Activated T-cell treated with anti-CD3 and anti-CD28 coated beads, Interleukin-2, amount 50 U/mL, for 1 hour (primary cell): ENCODE results near the gene VAMP2.

Source experiments
- DNase-seq: peaks from one replicate; pipeline ENCODE4 v3.0.0-alpha.2; 2020

The VAMP2 gene

DNA sequence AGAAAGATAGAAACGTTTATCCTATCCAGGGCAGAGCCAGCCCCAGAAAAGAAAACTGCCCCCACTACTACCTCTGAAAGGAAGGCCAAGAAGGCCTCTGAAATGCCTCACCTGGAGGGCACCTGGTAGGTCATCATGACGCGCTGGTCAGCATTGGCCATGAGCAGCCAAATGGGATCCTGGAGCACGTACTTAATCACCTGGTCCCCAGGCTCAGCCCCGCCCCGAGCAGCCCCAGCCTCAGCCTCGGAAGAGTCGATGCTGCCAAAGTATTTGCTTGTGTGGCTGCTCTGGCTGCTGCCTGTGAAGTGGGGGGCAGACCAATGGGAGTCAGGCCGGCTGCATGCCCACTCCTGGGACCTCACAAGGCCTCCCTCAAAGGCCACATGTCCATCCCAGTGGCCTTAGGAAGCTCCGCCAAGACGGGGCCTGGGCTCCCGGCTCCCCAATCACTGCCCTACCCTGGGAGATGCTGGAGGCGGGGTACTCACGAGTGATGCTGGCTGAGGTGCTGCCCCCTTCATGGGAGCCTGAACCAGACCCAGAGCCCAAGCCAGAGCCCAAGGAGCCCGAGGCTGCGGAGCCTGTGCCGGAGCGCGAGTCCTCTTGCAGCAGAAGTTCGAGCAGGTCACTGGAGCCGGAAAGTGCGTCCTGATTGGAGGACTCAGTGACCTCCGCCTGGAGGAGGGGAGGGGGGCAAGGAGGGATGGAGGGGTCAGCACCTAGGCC lies 20.4 kb downstream of the VAMP2 start:
- DNase-seq, result no peak

DNA sequence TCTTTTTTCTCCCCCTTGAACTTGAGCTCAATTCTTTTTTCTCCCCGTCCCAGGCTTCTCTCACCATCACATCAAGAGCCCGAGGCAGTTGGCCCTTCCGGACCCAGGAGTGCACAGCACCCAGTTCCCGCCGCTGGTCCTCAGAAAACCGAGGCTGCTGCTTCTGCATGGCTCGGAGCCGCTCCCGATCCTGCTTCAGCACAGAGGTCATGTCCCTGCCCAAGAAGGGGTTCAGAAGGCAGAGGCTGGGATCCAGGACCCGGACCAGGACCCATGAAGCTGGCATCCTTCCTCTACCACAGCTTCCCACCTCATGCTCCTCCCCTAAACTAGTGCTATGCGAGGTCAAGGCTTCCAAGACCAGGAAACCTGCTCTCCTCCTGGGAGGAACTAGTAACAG lies 21.0 kb downstream of the VAMP2 start:
- no peak for DNase-seq

- no peak for DNase-seq
Observed at GRCh38 chr17:8141045-8141444, 21.7 kb downstream of the VAMP2 start.

DNA sequence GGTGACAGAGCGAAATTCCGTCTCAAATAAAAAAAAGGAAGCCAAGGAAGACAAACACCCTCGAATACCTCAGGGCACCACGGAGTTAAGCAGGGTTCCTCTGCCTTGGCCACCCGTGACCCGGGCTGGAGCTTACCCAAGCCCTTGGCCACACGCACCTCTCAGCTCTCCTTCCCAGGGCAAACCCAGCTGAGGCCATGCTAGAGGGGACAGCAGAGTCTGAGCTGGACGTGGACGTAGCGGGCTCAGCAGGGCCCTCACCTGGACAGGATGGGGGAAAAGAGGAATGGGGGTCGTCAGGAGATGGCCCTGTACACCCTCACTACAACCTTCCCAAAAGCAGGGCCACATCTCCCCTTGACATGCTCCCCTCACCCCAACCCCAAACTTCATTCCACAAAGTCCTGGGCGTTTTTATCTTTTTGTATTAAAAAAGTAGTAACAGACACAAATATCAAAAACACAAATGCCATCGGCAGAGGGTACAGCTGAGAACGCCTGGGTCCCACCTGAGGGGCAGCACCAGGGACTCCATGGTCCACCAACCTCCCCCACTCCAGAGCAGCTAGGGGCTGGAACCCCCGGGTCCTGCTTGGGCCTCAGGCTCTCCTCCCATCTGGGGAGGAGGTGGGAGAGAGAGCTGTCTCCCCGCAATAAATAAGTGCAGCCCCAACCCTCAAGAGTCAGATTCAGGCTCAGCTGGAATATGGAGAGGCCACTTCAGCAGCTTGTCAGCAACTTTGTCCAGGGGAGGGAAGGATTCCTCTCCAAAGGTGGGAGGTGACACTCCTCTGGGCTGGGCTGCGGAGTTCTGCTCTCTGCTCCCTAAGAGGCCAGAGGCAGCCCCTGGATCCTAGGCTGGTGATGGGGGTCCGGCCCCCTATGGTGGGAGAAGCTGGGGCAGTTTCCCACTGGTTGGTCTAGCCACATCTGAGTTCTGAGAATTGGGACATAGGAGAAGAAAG lies 22.4 kb downstream of the VAMP2 start:
- DNase-seq, result peak; percentile 30

GRCh38 chr17:8138672-8139371 lies 23.9 kb downstream of the VAMP2 start:
- DNase-seq, result peak; percentile 95

GRCh38 chr17:8138374-8138671 lies 24.4 kb downstream of the VAMP2 start:
- no peak for DNase-seq

DNA sequence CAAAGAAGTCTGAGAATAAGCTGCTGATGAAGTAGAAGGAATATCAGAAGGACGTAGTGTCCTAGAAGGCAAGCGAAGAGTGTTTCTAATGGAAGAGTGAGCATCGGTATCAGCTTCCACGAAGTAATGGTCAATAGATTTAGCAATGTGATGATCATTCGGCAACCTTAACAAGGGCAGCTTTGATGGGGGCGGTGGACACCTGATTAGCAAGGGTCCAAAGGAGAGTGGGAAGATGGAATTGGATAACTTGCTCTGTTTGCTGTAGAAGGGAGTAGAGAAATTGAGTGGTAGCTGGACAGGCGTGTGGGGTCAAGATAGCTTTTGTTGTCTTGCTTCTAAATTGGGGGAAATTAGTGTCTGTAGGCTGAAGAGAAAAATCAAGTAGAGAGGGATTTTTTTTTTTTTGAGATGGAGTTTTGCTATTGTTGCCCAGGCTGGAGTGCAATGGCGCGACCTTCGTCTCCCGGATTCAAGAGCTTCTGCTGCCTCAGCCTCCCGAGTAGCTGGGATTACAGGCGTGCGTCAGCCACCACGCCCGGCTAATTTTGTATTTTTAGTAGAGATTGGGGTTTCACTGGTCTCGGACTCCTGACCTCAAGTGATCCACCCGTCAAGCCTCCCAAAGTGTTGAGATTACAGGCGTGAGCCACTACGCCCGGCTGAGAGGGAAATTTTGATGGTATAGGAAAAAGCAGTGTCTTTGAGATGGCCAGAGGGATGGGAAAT lies 24.9 kb downstream of the VAMP2 start:
- DNase-seq, result peak; percentile 22

DNA sequence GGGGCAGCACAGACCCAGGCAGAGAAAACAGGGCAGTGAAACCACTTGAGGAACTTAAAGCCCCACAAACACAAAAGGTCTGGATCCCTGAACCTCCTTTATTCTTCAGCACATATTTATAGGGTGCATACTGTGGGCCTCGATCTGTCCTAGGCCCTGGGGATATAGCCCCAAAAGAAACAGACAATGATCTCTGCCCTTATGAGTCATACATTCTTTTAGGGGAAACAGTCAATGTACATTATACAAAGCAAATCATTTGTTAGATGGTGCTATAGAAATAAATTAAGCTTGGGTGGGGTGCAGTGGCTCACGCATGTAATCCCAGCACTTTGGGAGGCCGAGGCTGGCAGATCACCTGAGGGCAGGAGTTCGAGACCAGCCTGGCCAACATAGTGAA lies 28.8 kb downstream of the VAMP2 start:
- DNase-seq, result no peak

DNA sequence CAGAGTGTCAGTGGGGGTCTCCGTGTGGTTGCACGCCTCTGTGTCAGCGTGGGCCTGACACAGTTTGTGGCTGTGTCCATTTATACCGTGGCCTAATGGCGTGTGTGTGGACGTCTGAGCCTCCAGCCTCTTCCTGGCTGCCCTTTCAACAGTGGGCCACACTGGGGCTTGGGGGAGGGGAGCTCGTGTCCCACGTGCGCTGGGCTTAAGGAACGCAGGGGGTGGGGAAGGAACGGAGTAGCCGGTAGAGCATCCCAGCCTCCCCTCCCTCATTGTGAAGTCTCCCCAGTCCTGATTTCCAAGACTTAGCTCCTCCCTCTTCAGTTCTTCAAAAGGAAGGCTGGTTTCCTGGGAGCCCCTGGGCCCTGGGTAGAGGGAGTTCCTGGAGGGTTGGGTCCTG lies 29.3 kb downstream of the VAMP2 start:
- DNase-seq, result no peak

DNA sequence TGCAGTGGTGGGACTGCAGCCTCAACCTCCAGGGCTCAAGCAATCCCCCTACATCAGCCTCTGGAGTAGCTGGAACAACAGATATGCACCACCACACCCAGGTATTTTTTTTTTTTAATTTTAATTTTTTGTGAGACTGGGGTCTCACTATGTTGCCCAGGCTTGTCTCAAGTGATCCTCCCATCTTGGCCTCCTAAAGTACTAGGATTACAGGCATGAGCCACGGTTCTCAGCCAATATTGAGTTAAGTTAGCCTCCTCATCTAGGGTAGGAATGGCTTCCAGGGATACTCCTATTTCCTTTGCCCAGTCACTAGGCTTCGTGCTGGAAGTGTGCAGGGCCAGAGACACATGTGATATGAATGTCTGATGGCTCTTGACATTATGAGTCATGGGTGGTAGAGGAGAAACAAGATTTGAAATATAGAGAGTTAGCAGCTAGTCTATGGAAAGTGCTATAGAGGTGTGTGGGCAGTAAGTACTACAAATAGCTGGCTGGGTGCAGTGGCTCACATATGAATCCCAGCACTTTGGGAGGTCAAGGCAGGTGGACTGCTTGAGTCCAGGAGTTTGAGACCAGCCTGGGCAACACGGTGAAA lies 30.8 kb downstream of the VAMP2 start:
- no peak for DNase-seq

- no peak for DNase-seq
Observed at GRCh38 chr17:8128125-8128784, 34.5 kb downstream of the VAMP2 start.

DNA sequence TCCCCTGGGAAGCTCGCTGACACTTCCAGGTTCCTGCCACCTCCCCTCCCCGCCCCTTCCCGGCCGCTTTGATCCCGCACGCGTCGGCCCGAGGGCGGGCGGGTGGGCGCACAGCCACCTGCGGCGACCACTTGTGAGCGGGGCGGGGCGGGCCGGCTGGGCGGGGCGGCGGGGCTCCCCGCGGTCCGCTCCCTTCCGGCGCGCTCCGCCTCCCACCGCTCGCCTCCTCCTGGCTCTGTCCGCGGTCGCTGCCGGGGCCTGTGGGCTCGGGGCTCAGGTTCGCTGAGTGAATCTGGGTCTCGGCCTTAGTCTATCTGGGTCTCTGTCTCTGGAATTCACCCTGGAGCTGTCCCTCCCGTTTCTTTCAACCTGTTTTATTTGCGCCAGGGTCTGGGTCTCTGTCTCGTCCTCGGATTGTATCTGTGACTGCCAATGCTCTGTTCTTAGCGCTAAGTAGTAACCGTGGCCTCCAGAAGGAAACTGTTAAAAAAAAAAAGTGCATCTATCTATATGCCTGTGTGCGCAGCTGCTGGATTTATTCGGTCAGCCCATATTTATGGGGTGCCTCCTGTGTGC lies 36.2 kb downstream of the VAMP2 start:
- DNase-seq, result peak; percentile 56

DNA sequence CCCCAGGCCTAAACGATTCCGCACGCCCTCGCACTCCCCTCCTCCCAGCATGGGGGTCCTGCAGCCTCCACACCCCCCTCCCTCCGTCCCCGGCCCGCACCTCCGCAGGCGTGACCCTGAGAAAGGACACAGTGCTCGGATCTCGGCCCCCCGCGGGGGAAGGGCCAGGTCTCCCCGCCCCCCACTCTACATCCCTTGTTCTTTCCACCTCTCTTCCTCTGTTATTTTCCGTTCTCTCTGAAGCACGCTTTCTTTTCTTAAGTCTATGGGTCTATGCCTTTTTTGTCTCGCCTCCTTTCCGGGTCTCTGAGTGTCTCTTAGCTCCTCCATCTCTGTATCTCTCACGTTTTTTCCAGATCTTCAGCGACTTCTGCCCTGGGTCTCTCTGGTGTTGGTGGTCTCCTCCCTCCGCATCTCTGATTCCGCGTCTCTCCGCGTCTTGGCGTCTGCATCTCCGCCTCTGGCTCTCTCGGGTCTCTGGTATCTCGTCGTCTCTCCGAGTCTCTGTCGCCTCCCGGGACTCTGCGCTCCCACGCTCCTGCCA lies 36.7 kb downstream of the VAMP2 start:
- no peak for DNase-seq

- peak; percentile 89 for DNase-seq
Observed at GRCh38 chr17:8125154-8125946, 37.4 kb downstream of the VAMP2 start.

- peak; percentile 45 for DNase-seq
Observed at GRCh38 chr17:8124350-8125153, 38.2 kb downstream of the VAMP2 start.

DNA sequence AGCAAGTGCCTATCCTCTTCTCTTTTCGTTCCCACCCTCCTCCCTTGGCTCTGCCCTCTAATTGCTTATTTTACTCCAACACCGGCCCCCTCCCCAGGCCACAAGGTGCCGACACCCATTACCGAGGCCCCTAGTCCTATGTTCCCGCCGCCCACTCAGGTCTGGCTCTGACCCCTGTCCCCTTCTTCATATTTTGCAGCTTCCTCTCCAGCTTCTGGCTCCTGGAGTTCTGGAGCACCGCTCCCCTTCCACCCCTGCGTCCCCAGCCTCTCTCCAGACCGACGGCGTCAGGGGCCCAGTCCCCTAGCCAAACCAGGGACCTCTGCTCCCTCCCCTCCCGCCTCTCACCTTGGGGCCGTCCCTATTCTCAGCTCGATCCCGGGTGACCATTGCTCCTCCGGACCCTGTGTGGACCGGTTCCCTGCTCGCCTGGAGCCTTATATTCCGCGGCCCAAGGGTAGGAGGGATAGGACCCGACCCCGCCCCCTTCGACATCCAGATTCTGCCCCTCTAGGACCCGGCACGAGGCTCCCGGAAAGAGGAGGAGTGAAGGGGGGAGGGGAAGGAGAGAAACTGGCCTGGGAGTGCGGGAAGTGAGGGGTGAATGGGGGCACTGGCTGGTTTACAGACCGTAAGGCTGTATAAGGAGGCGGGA lies 38.9 kb downstream of the VAMP2 start, which contains the start of gene HES7:
TSS of gene HES7 (minus strand) at position 412 of the 655 bp plus-strand sequence. CDS start at position 390, 22 bp downstream.
- no peak for DNase-seq

GRCh38 chr17:8122924-8123694 lies 39.6 kb downstream of the VAMP2 start:
- peak; percentile 54 for DNase-seq

GRCh38 chr17:8122422-8122923 lies 40.3 kb downstream of the VAMP2 start:
- no peak for DNase-seq
